Kidney (tissue), 14 donors: Measurements from ENCODE around the gene PRM1. TPM values are rescaled to one million over a fixed set of nuclear protein-coding genes. Genes with fewer than 3 reads are reported as not detected.

Experiments
- DNase-seq, 5 donors: peaks; one replicate each; pipeline ENCODE4 v3.0.0-alpha.2; 2013 to 2020
- FAIRE-seq: peaks from 2 replicates; lab custom pipeline; 2012; peaks lifted over from hg19 to GRCh38; lab: Jason Lieb, UNC
- H3K27ac ChIP-seq, 2 donors: one replicate each; pipeline ENCODE4 v1.7.0; 2013; ENCODE audit warnings: low read depth in 2 of 2, low read length in 2 of 2, inconsistent platforms in 1 of 2
- H3K27me3 ChIP-seq: one replicate; pipeline ENCODE4 v1.7.1; 2013; ENCODE audit warnings: low read length, inconsistent platforms; ENCODE audit not compliant: control insufficient read depth, insufficient read depth
- H3K36me3 ChIP-seq, 3 donors: one replicate each; pipeline versions ENCODE4 v1.7.0 to v1.7.1; 2013; ENCODE audit warnings: low read length in 3 of 3, control low read depth in 1 of 3, inconsistent platforms in 1 of 3; ENCODE audit not compliant: insufficient read depth in 3 of 3, control insufficient read depth in 2 of 3
- H3K4me1 ChIP-seq, 3 donors: one replicate each; pipeline versions ENCODE4 v1.7.0 to v1.7.1; 2013; ENCODE audit warnings: low read length in 3 of 3, inconsistent platforms in 1 of 3, low read depth in 1 of 3; ENCODE audit not compliant: control insufficient read depth in 2 of 3, insufficient read depth in 2 of 3
- H3K4me3 ChIP-seq, 3 donors: one replicate each; pipeline versions ENCODE4 v1.7.0 to v1.8.1; 2013; ENCODE audit warnings: low read length in 3 of 3, control low read depth in 1 of 3, inconsistent platforms in 1 of 3
- H3K9ac ChIP-seq, 3 donors: one replicate each; pipeline versions ENCODE4 v1.7.0 to v1.7.1; 2013; ENCODE audit warnings: low read length in 3 of 3, control low read depth in 1 of 3, inconsistent platforms in 1 of 3
- H3K9me3 ChIP-seq, 3 donors: one replicate each; pipeline versions ENCODE4 v1.7.0 to v1.7.1; 2013; ENCODE audit warnings: low read length in 3 of 3, control low read depth in 1 of 3, inconsistent platforms in 1 of 3; ENCODE audit not compliant: control insufficient read depth in 2 of 3, insufficient read depth in 1 of 3
- intact Hi-C: fragments of 100-400 bp; cut with DNase I; formaldehyde crosslinking; loops from one replicate; pipeline ENCODE4 v1.11.1; 2022
- polyA plus RNA-seq: library from polyadenylated mRNA; stranded (reverse); fragments of 350-450 nt; fragmentation: Illumina TruSeq; extraction: RNeasy Lipid Tissue Mini Kit (QIAGEN cat#74804); gene quantifications from one replicate; pipeline ENCODE4 v1.2.3, GENCODE V29; 2014; ENCODE audit warnings: low read depth, low replicate concordance; ENCODE audit not compliant: insufficient read depth
- total RNA-seq: library from RNA; stranded (reverse); fragmentation: NEBNext Ultra II Directional; extraction: Animal tissue kit (Norgen Biotek cat#: 25700); gene quantifications from one replicate; pipeline ENCODE4 v1.2.1, GENCODE V29; 2021
- TF ChIP-seq, protein P1 (sequence below): IDR thresholded peaks from 3 replicates; pipeline ENCODE4 v1.5.1; 2012; ENCODE audit warnings: mild to moderate bottlenecking, moderate library complexity, borderline replicate concordance; ENCODE audit not compliant: insufficient read depth; ENCODE audit errors: extremely low read depth
- donor health status: control.
- donor health status: control.
- donor health status: control.
- donor health status: control.
- donor health status: control.
- donor health status: DM: yes; HTN: yes; CAD: no.
- donor health status: Normal renal cell carcinoma (clear cell type).

Gene PRM1
- total and polyA plus RNA-seq, 2 donors from 2014 or later = not detected

DNA sequence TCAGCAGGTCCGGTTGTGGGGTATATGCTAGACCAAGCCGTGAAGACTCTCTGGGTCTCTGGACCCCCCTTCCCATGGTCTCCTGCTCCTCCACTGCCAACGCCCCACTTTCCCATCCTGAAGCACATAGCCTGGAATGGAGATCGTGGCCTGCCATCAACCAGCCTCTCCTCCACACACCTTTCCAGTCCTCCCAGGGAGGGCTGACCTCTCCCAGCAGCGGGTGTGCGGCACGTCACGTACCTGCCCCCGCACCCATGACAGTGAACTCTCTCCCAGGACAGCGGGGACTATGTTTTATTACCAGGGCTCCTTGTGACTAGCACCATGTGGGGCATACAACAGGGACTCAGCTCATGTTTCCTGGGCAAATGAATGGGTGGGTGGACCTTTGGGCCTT, 9.5 kb downstream of the PRM1 start:
- no peaks in the 10 kb centered on the region for H3K36me3 ChIP-seq
- intact Hi-C loops = no loop called here
- H3K9me3 ChIP-seq = no peaks in the 10 kb centered on the region
- no peak overlapping the region for H3K4me3 ChIP-seq
- no peaks in the 10 kb centered on the region for H3K4me1 ChIP-seq
- H3K27me3 ChIP-seq = no peaks in the 10 kb centered on the region
- no peak overlapping the region for H3K27ac ChIP-seq
- no peak for FAIRE-seq
- H3K9ac ChIP-seq = no peak overlapping the region
- no peak for DNase-seq
- TF ChIP-seq, protein P1, sequence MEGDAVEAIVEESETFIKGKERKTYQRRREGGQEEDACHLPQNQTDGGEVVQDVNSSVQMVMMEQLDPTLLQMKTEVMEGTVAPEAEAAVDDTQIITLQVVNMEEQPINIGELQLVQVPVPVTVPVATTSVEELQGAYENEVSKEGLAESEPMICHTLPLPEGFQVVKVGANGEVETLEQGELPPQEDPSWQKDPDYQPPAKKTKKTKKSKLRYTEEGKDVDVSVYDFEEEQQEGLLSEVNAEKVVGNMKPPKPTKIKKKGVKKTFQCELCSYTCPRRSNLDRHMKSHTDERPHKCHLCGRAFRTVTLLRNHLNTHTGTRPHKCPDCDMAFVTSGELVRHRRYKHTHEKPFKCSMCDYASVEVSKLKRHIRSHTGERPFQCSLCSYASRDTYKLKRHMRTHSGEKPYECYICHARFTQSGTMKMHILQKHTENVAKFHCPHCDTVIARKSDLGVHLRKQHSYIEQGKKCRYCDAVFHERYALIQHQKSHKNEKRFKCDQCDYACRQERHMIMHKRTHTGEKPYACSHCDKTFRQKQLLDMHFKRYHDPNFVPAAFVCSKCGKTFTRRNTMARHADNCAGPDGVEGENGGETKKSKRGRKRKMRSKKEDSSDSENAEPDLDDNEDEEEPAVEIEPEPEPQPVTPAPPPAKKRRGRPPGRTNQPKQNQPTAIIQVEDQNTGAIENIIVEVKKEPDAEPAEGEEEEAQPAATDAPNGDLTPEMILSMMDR = no peak

DNA sequence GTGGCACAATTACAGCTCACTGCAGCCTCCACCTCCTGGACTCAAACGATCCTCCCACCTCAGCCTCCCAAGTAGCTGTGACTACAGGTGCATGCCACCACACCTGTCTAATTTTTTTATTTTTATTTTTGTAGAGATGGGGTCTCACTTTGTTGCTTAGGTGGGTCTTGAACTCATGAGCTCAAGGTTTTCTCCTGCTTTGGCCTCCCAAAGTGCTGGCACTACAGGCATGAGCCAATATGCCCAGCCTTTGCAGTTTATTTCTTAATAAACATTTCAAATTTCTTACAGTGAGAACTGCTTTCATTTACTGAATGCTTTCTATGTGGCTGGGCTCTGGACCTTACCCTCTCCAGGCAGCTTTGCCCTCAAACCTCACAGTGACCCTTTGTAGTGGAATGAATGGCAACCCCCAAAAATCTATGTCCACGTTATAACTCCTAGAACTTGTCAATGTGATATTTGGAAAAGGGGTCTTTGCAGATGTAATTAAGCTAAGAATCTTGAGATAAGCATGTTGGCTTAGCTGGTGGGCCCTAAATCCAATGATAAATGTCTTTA, 10.4 kb downstream of the PRM1 start:
- no peaks in the 10 kb centered on the region for H3K9me3 ChIP-seq
- DNase-seq (no peak), FAIRE-seq (no peak)
- no peak overlapping the region for H3K27ac ChIP-seq
- TF ChIP-seq, protein P1 = no peak
- intact Hi-C loops = no loop called here
- no peak overlapping the region for H3K9ac ChIP-seq
- no peak overlapping the region for H3K4me3 ChIP-seq
- H3K36me3 ChIP-seq = no peaks in the 10 kb centered on the region
- H3K4me1 ChIP-seq = no peaks in the 10 kb centered on the region
- no peaks in the 10 kb centered on the region for H3K27me3 ChIP-seq

DNA sequence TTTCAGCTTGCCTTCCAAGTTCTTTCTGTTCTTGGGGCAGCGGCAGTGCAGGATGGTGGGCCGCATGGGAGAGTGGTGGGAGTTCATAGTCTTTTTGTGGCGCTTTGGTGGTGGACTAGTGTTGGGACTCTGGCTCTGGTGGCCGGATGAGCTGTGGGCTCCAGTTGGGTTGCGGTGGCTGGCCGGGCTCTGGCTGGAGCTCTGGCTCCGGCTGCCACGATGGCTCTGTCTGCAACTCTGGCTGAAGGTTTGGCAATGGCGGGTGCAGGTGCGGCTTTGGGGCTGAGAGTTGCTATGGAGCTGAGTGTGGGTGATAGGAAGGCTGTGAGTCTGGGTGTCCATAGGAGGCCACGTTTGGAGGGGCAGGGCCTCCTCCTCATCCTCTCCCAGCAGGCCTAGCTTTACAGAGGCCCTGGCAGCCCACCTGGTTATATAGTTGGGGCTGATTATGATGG, 12.2 kb downstream of the PRM1 start, which contains the start of gene TNP2:
TSS of gene TNP2 (minus strand) at position 405 of the 455 bp plus-strand sequence. CDS start at position 342, 63 bp downstream.
- no peak within 1 kb of the TSS for H3K9ac ChIP-seq
- TF ChIP-seq, protein P1 = no peak
- no peaks in the 10 kb centered on the region for H3K27me3 ChIP-seq
- no peaks in the 10 kb centered on the region for H3K4me1 ChIP-seq
- no peak for DNase-seq
- H3K9me3 ChIP-seq = no peaks in the 10 kb centered on the region
- no peak for FAIRE-seq
- no peak within 1 kb of the TSS for H3K27ac ChIP-seq
- intact Hi-C loops = no loop called here
- no peaks in the 10 kb centered on the region for H3K36me3 ChIP-seq
- no peak within 1 kb of the TSS for H3K4me3 ChIP-seq
